AG09319 (cell line): ENCODE results near the gene WNK2.

Experiments used
- DNase-seq: peaks from one replicate; pipeline ENCODE4 v3.0.0-alpha.2; 2010; ENCODE audit warnings: low read depth; ENCODE audit errors: extremely low read depth
- TF ChIP-seq, protein P1 (sequence below): IDR thresholded peaks from 2 replicates; pipeline ENCODE4 v1.5.1; 2011; ENCODE audit warnings: low read depth, mild to moderate bottlenecking, inconsistent platforms, low read length, moderate library complexity

Gene WNK2

DNA sequence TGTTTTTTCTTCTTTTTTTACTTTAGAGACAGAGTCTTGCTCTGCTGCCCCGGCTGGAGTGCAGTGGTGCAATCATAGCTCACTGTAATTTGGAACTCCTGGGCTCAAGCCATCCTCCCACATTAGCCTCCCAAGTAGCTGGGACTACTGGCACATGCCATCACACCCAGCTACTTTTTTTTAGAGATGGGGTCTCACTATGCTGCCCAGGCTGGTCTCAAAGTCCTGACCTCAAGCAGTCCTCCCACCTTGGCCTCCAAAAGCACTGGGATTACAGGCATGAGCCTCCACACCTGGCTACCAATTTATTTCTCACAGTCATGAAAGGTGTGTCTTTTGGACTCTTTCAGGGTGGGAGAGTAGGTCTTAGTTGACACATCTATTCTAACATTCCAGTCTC, 184.5 kb downstream of the WNK2 start:
- no peak for DNase-seq
- TF ChIP-seq, protein P1, sequence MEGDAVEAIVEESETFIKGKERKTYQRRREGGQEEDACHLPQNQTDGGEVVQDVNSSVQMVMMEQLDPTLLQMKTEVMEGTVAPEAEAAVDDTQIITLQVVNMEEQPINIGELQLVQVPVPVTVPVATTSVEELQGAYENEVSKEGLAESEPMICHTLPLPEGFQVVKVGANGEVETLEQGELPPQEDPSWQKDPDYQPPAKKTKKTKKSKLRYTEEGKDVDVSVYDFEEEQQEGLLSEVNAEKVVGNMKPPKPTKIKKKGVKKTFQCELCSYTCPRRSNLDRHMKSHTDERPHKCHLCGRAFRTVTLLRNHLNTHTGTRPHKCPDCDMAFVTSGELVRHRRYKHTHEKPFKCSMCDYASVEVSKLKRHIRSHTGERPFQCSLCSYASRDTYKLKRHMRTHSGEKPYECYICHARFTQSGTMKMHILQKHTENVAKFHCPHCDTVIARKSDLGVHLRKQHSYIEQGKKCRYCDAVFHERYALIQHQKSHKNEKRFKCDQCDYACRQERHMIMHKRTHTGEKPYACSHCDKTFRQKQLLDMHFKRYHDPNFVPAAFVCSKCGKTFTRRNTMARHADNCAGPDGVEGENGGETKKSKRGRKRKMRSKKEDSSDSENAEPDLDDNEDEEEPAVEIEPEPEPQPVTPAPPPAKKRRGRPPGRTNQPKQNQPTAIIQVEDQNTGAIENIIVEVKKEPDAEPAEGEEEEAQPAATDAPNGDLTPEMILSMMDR = no peak

DNA sequence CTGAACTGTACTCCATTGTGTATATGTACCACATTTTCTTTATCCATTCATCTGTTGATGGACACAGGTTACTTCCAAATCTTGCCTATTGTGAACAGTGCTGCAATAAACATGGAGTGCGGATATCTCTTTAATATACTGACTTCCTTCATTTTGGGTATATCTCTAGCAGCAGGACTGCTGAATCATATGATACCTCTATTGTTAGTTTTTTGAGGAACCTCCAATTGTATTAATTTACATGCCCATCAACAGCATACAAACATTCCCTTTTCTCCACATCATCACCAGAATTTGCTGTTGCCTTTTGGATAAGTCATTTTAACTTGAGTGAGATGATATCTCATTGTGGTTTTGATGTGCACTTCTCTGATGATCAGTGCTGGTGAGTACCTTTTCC, 185.7 kb downstream of the WNK2 start:
- DNase-seq = no peak
- TF ChIP-seq, protein P1 = no peak
